Panc1 (cell line): ENCODE measurements around the gene ITPKB. TPM values are rescaled to one million over a fixed set of nuclear protein-coding genes. Genes with fewer than 3 reads are reported as not detected.

ENCODE experiments used
- ATAC-seq: fragments of 200-7000 bp; cut with Tn5 transposase; 2 replicates; pipeline ENCODE4 v1.9.1; 2020; ENCODE audit warnings: mild to moderate bottlenecking, moderate library complexity
- BruUV-seq: library from RNA; stranded (reverse); fragments of 400-500 nt; replicated peaks from 2 replicates; lab custom pipeline; 2021; lab: Mats Ljungman, UMichigan
- CTCF ChIA-PET: fragments of 300-600 bp; sonication (Branson Sonifier 250); formaldehyde crosslinking; loops from one replicate; lab custom pipeline; 2022; ENCODE audit warnings: antibody characterized with exemption; lab: Charles Lee
- POLR2A ChIA-PET: fragments of 300-600 bp; sonication (Branson Sonifier 250); formaldehyde crosslinking; loops from one replicate; lab custom pipeline; 2022; ENCODE audit warnings: antibody characterized with exemption; lab: Charles Lee
- DNase-seq: peaks from one replicate; pipeline ENCODE4 v3.0.0-alpha.2; 2010; ENCODE audit warnings: low read depth, low spot score
- H3K27ac ChIP-seq: 2 replicates; pipeline ENCODE4 v1.5.1; 2011; ENCODE audit warnings: mild to moderate bottlenecking, low read length, inconsistent platforms
- H3K27me3 ChIP-seq: fragments of 200-500 bp; sonication (Bioruptor generic); 2 replicates; pipeline ENCODE4 v1.6.0; 2014; ENCODE audit warnings: low read length, inconsistent platforms; ENCODE audit not compliant: control insufficient read depth, insufficient read depth
- H3K36me3 ChIP-seq: fragments of 200-500 bp; sonication (Bioruptor generic); 2 replicates; pipeline ENCODE4 v1.5.1; 2014; ENCODE audit warnings: inconsistent platforms, mild to moderate bottlenecking, low read length, moderate library complexity; ENCODE audit not compliant: control insufficient read depth, insufficient read depth
- H3K4me1 ChIP-seq: 2 replicates; pipeline ENCODE4 v1.5.1; 2011; ENCODE audit warnings: inconsistent platforms, mild to moderate bottlenecking, low read length, moderate library complexity; ENCODE audit not compliant: control insufficient read depth, insufficient read depth
- H3K4me3 ChIP-seq, 2 experiments: 2 replicates each; pipeline ENCODE4 v1.5.1; 2011 to 2012; ENCODE audit warnings: low read depth in 2 of 2, low read length in 2 of 2, mild to moderate bottlenecking in 2 of 2, inconsistent platforms in 1 of 2, moderate library complexity in 1 of 2
- H3K9me3 ChIP-seq: fragments of 200-500 bp; sonication (Bioruptor generic); 2 replicates; pipeline ENCODE4 v1.5.1; 2014; ENCODE audit warnings: low read depth, mild to moderate bottlenecking, inconsistent platforms, low read length, moderate library complexity; ENCODE audit not compliant: control insufficient read depth, insufficient read depth
- POLR2AphosphoS5 ChIP-seq: IDR thresholded peaks from 2 replicates; pipeline ENCODE4 v1.6.1; 2012; ENCODE audit warnings: mild to moderate bottlenecking, low read depth, low read length, moderate library complexity
- SIN3A ChIP-seq: IDR thresholded peaks from 2 replicates; pipeline ENCODE4 v1.6.1; 2012; ENCODE audit warnings: low read depth, mild to moderate bottlenecking, low read length, moderate library complexity, borderline replicate concordance; ENCODE audit not compliant: insufficient read depth
- TCF7L2 ChIP-seq: IDR thresholded peaks from 2 replicates; pipeline ENCODE4 v1.6.1; 2011; ENCODE audit warnings: mild to moderate bottlenecking, low read depth, low read length, inconsistent platforms
- in situ Hi-C: cut with HindIII; loops from 2 replicates; pipeline ENCODE4 v1.10.0; 2016; ENCODE audit warnings: low sequenced_read_pairs, low pct_unique_long_range_greater_than_20kb
- intact Hi-C: fragments of 100-400 bp; cut with micrococcal nuclease; formaldehyde crosslinking; loops from one replicate; pipeline ENCODE4 v1.10.0; 2022; ENCODE audit not compliant: unreplicated experiment
- total RNA-seq: library from RNA; stranded (reverse); gene quantifications from one replicate; pipeline ENCODE4 v1.2.1, GENCODE V29; 2021; ENCODE audit not compliant: unreplicated experiment
- TF ChIP-seq, protein P1 (sequence below), 2 experiments: IDR thresholded peaks; 2 replicates each; pipeline ENCODE4 v1.6.1; 2011 to 2012; ENCODE audit warnings: low read depth in 2 of 2, control low read depth in 1 of 2, low read length in 1 of 2, mild to moderate bottlenecking in 1 of 2, moderate library complexity in 1 of 2; ENCODE audit not compliant: insufficient read depth in 1 of 2
- TF ChIP-seq, protein P2 (sequence below): fragments of 450-650 bp; IDR thresholded peaks from 2 replicates; pipeline ENCODE4 v1.5.1; 2017; ENCODE audit warnings: mild to moderate bottlenecking

ITPKB gene
- total RNA-seq, 1 experiment from 2014 or later: 10.9 TPM

DNA sequence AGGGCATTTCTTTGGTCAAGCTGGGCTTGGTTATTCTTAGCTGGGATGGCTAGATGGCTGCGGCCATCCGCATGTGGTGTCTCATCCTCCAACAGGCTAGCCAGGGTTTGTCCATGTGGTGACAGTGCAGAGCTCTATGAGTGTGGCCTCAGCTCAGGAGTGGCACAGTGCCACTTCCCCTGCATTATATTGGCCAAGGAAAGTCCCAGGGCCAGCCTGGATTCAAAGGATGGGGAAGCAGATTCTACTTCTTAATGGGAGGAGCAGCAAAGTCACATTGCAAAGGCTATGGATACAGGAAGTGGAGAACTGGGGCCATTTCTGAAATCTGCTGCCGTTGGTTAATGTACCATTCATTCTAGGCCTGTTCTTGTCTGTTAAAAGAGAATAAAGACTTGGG, 156.1 kb downstream of the ITPKB start:
- peaks cover 3% of the 10 kb centered on the region for H3K27me3 ChIP-seq
- DNase-seq (no peak), ATAC-seq (no peak)
- in situ Hi-C loops (no loop called here), intact Hi-C loops (no loop called here)
- no peaks in the 10 kb centered on the region for H3K9me3 ChIP-seq
- TF ChIP-seq, protein P1, sequence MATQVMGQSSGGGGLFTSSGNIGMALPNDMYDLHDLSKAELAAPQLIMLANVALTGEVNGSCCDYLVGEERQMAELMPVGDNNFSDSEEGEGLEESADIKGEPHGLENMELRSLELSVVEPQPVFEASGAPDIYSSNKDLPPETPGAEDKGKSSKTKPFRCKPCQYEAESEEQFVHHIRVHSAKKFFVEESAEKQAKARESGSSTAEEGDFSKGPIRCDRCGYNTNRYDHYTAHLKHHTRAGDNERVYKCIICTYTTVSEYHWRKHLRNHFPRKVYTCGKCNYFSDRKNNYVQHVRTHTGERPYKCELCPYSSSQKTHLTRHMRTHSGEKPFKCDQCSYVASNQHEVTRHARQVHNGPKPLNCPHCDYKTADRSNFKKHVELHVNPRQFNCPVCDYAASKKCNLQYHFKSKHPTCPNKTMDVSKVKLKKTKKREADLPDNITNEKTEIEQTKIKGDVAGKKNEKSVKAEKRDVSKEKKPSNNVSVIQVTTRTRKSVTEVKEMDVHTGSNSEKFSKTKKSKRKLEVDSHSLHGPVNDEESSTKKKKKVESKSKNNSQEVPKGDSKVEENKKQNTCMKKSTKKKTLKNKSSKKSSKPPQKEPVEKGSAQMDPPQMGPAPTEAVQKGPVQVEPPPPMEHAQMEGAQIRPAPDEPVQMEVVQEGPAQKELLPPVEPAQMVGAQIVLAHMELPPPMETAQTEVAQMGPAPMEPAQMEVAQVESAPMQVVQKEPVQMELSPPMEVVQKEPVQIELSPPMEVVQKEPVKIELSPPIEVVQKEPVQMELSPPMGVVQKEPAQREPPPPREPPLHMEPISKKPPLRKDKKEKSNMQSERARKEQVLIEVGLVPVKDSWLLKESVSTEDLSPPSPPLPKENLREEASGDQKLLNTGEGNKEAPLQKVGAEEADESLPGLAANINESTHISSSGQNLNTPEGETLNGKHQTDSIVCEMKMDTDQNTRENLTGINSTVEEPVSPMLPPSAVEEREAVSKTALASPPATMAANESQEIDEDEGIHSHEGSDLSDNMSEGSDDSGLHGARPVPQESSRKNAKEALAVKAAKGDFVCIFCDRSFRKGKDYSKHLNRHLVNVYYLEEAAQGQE (IDR thresholded peaks at IDR 0.05; ENCODE audit: insufficient read depth in 1 of 2, low read depth in 2 of 2, low read length in 1 of 2): no peak
- TF ChIP-seq TCF7L2 (no peak), SIN3A (no peak), POLR2AphosphoS5 (no peak)
- TF ChIP-seq, protein P2, sequence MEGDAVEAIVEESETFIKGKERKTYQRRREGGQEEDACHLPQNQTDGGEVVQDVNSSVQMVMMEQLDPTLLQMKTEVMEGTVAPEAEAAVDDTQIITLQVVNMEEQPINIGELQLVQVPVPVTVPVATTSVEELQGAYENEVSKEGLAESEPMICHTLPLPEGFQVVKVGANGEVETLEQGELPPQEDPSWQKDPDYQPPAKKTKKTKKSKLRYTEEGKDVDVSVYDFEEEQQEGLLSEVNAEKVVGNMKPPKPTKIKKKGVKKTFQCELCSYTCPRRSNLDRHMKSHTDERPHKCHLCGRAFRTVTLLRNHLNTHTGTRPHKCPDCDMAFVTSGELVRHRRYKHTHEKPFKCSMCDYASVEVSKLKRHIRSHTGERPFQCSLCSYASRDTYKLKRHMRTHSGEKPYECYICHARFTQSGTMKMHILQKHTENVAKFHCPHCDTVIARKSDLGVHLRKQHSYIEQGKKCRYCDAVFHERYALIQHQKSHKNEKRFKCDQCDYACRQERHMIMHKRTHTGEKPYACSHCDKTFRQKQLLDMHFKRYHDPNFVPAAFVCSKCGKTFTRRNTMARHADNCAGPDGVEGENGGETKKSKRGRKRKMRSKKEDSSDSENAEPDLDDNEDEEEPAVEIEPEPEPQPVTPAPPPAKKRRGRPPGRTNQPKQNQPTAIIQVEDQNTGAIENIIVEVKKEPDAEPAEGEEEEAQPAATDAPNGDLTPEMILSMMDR: no peak
- BruUV-seq: no TSS peak
- H3K4me3 ChIP-seq: no peak overlapping the region
- H3K4me1 ChIP-seq: no peaks in the 10 kb centered on the region
- H3K36me3 ChIP-seq: no peaks in the 10 kb centered on the region
- CTCF ChIA-PET: no interaction called here
- no peak overlapping the region for H3K27ac ChIP-seq
- POLR2A ChIA-PET: no interaction called here

Other genes with a start within 250 kb of the ITPKB start
- gene STUM, start 190.5 kb downstream of the ITPKB start, total RNA-seq: 0.03 TPM
- 33.3 TPM for gene PSEN2, start 131.3 kb upstream of the ITPKB start, total RNA-seq
- 15.1 TPM for gene COQ8A, start 201.0 kb upstream of the ITPKB start, total RNA-seq